HG02852 (cell line): ENCODE data around the gene CHD6.

Experiments
- ATAC-seq: cut with Tn5 transposase; IDR thresholded peaks from one replicate; pipeline ENCODE4 v1.9.1; 2021; ENCODE audit warnings: mild to moderate bottlenecking, moderate library complexity; ENCODE audit not compliant: unreplicated experiment

The CHD6 gene

DNA sequence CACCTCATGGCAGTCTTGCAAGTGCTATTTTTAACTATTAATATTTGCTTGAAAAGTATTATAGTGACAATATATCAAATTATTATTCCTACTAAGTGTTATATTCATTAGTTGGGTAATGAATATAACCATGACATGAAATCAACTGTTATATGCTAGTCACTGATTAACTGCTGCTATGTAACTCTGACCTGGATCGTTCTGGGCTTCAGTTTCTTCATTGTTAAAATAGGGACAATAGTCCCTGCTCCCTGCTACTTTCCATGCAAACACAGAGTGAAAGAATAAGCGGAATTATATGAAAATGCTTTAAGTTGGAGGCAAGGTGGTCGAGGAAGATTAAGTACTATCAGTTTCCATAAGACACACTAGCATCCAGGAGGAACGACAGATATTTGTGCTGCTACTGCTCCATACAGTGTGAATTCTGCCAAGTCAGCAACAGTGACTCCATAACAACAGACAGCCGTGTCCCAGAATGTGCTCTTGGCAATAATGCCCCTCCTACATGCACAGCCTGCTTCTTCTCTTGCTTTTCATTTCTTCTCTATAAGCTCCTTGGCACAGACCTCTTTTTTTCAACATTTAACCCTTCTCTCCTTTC lies 107.2 kb downstream of the CHD6 start:
- no peak for ATAC-seq

DNA sequence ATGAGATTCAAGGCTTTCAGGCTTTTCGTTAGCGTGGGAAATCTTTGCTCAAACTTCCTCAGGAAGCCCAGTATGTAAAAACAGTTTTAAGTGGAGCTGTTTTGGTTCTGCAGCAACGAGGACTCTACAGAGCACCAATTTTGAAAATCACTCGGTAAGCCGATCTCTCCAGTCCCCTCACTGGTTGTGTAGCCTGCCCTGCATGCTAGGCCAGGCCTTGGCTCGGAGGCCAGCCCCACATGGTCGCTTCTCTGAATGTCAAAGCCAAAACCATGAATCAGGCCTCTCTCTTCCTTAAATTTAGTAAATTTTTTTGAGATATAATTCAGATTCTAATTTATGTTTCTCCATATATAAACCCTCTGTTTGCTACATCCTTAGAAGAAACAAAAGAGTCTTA lies 108.0 kb downstream of the CHD6 start:
- ATAC-seq, result no peak

DNA sequence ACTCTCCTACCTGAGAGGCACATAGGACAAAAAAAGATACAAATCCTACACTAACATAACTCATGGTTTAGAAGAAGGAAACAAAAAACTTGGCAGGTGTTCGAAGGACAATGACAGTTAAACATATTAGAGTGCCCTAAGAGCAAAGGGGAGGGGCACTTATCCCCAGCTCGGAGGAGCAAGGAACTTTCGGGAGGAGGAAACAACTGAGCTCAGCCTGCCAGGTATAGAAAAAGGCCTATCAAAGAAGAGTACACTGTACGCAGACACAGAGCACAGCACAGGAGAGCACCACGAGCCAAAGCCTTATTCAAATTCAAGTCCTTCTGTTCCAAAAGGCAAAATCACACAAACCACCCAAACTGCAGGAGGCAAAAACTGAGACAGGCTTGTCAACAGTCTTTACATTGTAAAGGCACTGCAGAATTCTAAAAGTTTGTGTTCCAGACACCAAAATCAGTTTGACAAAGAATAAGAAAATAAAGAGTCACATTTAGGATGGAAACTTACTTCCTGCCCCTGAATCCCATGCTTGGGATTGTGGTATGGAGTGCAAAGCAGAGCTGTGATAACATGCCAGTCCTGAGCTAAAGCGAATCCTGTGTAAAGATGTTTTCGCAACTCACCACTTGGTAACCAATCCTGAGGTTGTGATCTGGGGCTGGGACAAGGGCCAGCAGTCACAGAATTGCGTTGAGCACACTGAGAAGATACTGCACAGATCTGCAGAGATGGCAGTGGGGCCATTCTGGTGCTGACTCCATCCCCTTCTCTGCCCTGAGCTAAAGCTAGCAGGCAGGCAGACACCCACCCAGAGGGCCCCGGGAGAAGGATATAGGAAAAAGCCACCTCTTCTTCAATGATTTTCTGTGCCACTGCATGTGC lies 108.6 kb downstream of the CHD6 start:
- ATAC-seq, result no peak

DNA sequence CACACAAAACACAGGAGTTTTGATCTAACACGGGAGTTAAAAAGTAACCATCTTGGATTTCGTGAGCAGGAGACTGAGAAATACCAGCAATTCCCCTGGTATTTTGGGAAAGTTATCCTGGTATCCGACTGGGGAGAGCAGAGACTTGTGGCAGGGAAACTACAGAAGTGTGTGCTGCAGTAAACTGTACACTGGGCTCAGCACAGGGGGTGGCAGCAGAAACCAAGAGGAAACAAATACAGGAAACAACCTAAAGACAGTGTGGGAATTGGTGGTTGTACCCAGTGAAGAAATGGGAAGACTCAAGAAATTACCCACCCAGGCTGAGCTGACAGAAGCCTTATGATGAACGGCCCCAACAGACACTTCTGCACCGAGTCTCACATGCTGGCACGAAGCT lies 109.8 kb downstream of the CHD6 start:
- no peak for ATAC-seq

DNA sequence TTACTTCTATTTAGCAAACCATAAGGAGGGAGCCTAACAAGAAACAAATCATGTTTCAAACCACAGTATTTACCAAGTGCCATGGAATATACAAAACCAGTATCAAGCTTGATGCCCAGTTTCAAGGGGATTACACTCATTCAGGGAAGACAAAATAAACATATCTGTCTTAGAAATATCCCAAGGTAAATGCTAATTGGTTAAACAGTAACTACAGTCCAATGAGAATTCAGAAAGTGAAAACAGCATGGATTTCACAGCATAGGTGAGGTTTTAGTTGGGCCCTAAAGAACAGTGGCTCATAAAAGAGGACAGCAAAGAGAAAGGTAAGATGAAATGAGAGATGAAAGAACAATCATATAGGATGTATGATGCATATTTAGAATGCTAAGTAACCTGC lies 110.3 kb downstream of the CHD6 start:
- no peak for ATAC-seq

DNA sequence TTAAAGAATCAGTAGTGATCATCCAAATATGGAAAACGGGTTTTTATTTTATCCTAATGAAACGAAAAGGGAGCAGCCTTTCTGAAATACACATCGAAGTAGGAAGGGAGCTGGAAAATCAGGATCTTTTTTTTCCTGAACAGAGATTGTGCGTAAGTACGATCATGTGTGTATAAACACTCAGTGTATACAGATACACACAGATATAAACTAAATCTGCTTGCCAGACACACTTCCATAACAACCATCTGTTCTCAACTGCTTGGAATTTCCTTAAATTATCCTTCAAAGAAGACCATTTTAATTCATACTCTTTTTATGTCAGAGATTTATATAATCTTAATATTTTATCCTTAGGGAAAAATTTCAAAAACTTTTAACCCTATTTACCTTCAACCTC lies 110.7 kb downstream of the CHD6 start:
- no peak for ATAC-seq

DNA sequence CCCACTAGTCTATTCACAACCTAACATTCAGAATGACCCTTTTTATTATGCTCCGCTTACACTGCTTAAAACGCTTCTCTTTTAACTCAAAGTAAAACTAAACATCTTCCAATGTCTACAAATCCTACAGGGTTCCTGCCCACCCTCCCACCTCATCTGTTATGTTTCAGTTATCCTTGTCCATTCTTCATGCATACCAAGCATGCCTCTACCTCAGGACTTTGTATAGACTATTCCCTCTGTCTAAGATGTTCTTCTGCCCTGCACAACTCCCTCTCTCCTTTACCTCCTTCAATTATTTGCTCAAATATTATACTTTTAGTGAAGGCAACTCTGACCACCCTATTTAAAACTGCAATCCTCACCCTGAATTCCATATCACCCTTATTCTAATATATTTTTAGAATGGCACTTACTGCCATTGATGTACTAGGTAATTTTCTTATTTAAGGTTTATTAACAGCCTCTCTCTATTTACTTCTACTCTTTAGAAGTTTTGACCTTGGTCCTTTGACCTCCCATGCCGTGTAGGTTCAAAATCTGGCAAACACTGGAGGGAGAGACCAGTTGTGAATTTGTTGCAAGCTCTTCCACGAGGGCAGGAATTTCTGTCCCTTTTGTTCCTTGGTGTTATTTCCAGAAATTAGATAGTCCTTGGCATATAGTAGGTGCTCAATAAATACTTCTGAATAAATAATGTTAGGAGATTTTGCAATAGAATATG lies 111.8 kb downstream of the CHD6 start:
- no peak for ATAC-seq

DNA sequence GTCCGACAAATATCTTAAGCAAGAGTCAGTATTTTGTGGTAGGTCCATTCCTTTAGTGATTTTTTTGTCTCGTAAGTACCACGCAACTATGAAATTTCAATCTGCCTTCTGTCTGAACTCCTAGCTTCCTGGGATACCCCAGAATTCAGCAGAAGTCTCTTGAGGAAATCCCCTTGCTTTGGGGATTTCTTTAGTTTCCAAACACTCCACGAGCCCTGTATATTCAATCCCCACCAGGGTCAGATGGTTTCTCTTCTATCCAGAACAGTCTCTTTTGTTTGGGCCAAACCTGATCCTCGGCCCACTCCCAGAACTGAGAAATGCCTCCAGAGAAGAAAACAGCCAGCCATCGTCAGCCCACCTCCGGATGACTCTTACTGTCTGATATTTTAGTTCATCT lies 113.0 kb downstream of the CHD6 start:
- no peak for ATAC-seq

DNA sequence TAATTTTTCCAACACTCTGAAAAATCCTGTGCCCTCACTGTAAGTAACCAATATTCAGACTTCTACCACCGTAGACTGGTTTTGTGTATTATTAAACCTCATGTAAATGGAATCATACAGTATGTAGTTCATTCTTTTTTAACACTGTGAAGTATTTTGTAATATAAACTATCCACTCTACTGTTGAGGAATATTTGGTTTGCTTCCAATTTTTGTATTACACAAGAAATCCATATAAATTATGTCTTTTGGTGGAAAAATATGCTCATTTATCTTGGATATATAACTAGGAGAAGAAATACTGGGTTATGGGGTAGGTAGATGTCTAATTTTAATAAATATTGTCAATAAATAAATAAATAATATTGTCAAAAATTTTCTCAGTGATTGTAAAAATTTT lies 116.8 kb downstream of the CHD6 start:
- no peak for ATAC-seq

DNA sequence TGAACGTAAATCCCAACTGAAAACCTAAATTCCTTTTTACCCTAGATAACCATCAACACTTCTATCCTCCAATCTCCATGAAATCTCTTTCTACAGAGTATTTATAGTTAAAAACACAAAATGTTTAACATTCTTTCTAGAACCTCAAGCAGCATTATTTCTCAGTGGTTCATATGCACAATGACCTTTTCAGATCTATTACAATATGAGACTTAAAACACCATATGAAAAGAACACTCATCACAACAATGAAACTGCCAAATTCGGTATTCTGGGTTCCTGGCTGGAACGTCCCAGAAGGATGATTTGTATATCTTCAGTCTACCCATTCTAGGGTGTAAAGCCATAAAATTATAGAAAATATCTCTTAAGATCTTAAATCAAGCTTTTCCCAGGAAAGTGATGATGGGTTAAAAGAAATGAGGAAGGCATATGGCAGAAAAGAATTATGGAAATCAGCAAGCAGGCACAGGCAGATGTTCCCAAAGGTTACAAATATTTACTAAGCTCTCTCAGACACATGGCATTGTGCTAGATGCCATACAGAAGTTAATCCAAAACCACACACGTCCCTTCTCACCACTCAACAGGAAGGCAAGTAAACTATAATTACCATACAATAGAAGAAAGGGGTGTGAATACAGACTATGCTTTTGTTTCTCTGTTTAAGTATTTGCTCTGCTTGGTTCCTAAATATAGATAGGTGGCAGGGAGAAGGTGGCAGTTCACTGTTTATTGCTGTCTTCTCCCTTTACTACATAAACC lies 118.0 kb downstream of the CHD6 start:
- no peak for ATAC-seq

DNA sequence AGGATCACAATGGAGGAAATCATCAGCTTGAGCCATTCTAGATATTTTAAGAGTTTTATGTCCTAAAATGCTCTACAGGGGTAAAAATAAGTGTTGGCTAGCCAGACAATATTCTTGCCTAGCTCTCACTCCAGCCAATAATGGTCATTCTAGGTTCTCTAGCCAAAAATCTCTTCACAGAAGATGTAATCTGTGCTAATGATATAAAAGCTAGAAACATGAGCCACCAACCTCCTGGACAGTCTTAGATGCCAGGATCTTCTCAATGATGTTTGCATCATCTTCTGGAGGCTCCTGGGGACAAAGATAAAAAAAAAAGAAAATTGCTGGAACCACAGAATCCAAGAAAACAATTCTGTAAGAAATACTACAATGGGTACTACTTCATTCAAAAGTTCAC lies 119.1 kb downstream of the CHD6 start:
- no peak for ATAC-seq

DNA sequence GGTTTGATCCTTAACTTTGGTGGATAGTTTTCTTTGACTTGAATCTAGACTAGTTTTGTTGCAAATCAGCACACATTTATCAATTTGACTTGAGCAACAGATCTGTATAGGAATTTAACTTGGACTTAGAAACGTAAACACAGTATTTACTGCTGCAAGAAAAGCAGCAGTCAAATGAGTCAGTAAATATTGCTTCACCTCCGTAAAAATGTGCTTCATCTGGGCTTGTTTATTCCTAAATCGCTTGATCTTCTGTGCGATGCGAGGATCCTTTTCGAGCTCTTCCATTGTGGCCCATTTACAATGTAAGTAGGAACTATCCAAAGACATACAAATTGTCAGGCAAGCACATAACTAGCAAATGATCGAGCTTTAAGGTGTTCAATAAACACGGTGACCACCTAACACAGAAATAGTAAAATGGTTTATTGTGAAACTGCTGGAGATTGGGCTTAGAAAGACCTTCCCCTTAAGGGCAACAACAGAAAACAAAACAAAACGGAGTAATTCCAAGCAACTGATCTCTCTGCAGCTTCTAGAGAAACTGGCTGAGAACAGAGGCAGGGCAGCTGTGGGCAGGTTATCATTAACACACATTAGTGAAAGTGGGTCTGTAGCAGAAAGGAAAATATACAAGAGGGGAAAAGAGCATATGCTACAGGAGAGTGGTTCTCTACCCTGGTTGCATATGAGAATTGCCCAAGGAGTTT lies 120.8 kb downstream of the CHD6 start:
- no peak for ATAC-seq

DNA sequence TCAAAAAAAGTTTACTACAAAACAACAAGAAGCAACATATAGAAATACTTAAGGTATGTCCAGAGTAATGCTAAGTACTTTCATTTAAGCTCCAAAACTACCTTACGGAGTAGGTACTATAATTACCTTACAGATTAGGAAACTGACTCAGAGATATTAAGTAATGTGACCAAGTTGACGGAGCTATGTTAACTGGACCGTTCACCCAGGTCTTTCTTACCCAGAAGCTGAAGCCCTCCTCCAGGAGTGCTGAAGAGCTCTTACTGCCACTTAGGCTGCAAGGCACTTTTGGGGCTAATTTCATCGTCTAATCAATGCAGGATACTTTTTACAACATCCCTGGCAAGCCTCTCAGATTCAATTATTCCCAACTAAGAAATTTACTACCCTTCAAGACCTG lies 123.7 kb downstream of the CHD6 start:
- no peak for ATAC-seq

DNA sequence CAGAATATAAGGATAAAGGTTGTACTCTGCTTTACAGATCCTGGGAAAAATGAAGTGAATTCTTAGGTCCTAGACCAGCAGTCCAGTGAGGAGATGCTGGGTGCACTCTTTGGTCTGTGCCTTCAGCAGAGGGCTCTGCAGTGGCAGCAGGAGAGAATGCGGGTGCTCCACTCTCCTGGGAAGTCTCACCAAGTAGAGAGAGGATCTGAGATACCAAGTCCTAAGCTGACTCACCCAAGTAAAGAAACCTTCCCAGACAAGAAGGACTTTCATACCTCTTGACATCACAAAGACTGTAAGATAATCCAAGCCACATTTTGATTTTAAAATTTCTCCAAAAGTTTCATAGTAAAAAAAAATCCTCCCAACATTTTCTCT lies 134.6 kb downstream of the CHD6 start:
- ATAC-seq, result no peak

DNA sequence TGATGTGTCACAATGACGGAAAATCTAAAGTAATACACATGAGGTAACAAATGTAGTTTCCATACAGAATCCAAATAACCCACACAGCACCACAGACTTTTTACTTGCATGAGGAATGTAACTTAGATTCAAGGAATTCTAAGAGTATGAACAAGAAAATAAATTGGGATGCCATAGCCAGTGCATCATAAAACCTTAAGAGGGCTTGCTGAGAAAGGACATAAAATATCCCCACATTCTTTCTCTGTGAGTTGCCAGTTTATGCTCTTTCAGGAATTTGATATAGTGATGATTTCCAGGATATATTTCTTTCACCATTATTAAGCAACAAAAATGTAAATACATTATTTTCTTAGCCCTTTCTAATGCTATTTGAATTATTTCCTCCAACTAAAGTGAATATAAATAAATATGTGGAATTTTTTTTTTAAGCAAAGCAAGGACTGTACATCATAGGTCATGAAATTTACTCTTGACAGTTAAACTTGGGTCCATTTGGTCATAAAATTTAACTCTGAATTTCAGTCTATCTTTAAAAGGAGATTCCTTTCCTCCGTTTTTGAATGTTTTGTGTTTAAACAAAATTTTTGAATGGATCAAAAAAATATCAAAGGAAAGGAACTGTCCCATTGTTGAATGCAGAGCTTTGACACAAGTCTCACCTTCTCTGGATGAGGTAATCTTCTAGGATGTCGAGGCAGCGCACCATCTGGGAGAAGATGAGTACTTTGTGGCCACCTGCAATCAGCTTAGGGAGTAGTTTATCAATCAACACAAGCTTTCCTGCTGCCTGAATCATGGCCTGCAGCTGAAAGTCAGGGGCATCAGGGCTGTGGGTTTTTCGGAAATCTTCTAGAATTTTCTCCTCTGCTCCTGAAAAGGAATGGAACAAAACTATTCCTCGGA lies 135.3 kb downstream of the CHD6 start:
- no peak for ATAC-seq

DNA sequence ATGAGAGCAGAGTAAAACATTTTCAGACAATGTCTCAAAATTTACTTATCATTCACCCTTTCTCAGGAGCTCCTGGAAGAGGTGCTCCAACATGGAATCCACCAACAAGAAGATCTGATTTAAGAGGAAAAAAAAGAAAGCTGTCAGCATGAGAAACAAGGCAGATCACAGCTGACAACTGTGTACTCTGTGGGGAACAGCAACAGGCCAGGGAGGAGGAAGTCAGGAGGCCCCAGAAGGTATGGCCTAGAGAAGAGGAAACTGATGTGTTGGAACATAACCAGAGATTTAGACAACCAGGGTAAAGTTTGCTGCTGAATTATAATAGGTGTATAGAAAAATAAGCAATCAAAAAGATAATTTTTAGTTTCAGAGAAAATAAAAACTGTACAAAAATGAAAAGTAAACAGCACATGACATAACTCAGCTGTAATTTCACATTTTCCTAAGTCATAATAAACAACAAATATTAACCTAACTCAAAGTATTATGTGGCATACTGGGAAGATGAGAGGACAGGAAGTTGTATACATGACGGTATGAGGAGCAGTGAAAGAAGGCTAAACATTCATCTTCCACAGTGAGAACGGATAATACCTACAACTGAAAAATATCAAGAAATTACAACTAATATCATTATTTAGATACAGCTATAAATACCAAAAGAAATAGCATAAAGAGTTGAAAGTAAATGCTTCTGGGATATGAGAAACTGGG lies 138.0 kb downstream of the CHD6 start:
- no peak for ATAC-seq

DNA sequence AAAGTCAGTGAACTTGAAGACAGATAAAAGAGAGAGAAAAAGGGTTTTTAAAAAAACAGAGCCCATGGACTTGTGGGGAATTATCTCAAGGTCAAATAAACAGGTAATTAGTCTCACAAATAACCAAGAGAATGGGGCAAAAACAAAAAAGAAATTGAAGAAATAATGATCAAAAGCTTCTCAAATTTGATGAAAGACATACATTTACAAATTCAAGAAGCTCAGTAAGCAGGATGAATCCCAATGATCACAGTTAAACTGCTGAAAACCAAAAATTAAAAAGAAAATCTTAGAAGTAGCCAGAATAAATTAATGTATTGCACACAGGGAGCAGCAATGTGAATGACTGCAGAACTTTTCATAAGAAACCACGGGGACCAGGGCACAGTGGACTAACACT lies 139.1 kb downstream of the CHD6 start:
- ATAC-seq, result no peak

DNA sequence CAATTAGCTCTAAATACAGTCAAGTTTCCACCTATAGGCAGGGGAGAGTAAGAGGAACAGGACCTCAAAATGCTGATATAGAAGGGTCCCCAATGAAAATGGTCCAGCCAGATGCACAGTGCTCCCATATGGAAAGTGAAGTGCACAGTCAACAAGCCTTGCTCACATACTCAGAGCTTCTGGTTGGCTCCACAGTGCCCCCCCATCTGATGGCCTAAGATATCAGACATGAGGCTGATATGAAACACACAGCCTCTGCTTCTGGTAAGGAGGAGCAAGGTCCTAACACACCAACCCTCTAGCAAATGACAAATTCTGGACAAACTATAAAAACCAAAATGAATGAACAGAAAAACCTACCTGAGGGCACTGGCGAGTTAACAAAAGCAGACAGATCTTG lies 140.2 kb downstream of the CHD6 start:
- no peak for ATAC-seq

DNA sequence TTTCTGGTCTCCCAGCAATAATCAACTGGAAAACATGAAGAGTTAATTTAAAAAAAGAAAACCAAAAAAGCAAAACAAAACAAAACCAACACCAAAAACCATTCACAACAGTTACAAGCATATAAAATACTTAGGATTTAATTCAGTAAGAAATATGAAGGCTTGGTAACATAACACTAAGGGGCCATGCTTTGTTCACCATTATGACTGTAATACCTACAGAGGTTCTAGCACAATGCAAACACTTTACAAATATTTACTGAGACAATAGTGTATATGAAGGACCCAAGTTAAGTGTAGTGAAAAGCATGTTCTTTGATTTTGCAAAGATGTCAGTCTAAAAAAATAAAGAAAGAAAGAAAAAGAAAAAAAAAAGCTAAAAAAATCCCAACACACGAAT lies 141.7 kb downstream of the CHD6 start:
- no peak for ATAC-seq
